ENCODE data around the gene ZDHHC4.
"Not testable (repeated sequence)": the region's sequence is repeated elsewhere in the genome, so short reads cannot be mapped to it uniquely, and the experiment has no call there.

ZDHHC4 gene

DNA sequence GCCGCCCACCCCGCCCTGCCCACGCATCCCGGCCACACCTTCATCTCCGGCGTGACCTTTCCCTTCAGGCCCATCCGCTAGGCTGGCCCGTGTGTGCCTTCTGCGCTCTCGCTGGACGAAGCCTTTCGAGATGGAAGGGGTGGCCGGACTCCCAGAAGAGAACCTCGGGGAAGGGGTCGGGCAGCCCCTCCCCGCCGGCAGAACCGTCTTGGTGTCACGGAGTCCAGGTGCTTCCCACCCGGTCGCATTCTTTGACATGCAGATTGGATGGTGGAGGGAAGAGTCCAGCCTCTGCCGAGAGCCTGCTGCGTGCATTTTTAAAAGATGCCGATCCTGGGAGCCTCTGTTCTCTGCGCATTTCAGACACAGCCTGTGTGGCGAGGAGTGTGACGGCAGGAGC lies 30.8 kb downstream of the ZDHHC4 start:
- no peak for DNase-seq

DNA sequence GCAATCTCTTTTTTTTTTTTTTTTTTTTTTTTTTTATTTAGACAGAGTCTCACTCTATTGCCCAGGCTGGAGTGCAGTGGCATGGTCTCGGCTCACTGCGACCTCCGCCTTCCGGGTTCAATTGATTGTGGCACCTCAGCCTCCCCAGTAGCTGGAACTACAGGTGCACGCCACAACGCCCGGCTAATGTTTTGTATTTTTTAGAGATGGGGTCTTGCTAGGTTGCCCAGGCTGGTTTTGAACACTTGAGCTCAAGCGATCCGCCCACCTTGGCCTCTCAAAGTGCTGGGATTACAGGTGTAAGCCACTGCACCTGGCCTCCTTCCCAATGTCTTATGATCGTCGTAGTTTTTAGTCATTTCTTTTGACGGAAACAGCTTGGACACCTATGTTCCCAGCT lies 31.5 kb downstream of the ZDHHC4 start:
- DNase-seq, result no peak

DNA sequence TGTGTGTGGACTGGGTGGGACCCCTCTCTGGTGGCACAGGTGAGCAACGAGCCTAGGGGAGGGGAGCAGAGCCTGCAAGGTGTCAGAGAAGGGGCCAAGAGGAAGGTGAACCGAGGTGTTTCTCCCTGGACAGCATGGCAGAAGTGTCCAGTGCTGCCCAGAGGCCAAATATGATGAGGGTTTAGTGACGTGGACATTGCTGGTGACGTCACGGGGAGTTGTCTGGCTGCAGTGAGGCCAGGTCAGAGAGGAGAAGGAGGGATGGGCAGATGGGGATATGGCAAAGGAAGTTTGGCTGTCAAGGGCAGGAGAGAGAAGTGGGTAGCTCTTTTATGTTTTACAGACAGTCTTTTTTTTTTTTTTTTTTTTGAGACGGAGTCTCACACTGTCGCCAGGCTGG lies 35.6 kb downstream of the ZDHHC4 start:
- no peak for DNase-seq

DNA sequence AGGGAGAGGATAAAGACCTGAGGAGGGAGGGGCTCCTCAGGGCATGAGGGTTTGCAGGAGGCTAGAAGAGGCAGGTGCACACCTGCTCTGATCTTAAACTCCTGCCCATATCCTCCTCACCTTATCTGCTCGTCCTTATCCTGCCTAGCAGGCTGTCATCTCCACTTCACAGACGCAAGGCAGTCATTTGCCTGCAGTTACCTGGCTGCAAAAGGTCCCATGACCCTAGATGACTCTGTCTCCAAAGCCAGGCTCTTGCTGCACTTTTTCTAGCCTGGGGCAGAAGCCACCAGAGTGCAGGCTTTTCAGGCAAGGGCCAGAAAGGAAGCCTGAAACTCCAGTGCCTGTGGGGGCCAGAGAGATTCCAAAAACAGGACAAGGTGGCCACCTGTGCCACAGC lies 36.5 kb downstream of the ZDHHC4 start:
- DNase-seq, result no peak

DNA sequence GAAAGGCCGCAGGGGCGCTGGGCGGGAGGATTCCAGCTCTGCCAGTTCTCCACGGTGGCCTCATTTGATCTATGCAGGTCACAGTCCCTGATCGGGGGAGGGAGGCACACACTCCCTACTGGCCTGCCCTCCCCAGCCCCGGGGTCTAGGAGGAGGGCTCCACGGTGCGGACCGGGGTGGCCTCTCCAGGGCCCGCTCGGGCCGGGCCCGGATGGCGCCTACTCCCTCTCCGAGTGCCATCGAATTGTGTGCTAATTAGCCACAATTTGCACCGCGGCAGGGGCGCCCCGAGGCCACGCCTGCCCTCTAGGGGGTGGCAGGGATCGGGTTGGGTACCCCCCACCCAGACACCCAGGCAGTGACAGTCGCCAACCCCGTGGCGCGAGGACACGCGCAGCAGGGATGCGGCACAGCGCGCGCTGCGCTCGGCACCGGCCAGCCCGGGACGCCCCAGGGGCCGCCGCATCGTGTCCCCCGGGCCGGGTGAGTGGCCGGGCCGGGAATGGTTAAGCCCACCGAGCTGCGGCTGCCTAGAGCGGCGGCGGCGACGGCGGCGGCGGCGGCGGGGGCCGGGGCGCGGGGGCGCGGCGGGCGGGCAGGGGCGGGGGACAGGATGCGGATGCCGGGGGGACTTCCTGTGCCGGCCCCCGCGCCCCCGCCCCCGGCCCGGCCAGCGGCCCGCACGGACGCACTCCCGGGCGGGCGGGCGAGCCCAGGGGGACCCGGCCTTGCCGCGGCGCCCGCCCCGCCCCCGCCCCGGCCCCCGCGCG lies 37.9 kb downstream of the ZDHHC4 start, which contains the start of gene ZNF853:
TSS of gene ZNF853 (plus strand) at position 658 of the 770 bp plus-strand sequence. CDS start 565 bp downstream, outside the sequence.
- no peak for DNase-seq

DNA sequence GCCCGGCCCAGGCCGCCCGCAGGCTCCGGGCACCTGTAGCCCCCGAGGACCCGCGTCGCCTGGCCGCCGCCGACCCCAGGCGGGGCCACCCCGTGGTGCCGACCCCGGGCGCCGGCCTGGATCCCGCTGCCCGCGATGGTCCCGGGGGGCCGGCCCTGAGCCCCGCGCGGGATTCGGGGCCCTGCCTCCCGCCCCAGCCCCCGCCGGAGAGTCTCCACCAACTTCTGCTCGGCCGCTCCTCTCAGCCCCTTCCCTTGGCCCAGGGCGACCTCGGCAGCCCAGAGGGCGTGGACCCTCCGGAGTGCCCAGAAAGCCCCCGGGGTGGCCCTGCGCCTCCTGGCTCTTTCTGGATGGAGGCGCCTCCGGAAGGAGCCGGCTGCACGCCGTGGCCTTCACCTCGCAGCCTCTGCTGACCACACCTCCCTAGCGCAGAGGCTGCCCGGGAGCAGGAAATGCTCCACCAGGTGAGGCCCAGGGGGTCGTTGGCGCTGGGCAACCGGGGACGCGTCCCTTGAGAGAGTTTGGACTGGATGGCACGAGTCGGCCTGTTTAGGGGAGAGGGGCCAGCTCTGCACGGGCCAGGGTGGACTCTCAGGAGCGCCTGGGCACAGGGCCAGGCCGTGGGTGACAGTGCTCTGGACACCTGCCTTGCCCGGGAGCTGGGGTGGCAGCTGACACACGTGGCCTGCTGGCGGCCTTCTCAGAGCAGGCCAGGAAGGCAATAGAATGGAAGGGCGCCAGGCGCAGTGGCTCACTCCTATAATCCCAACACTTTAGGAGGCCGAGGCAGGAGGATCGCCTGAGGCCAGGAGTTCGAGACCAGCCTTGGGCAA lies 38.7 kb downstream of the ZDHHC4 start:
- DNase-seq, result peak; percentile 38

DNA sequence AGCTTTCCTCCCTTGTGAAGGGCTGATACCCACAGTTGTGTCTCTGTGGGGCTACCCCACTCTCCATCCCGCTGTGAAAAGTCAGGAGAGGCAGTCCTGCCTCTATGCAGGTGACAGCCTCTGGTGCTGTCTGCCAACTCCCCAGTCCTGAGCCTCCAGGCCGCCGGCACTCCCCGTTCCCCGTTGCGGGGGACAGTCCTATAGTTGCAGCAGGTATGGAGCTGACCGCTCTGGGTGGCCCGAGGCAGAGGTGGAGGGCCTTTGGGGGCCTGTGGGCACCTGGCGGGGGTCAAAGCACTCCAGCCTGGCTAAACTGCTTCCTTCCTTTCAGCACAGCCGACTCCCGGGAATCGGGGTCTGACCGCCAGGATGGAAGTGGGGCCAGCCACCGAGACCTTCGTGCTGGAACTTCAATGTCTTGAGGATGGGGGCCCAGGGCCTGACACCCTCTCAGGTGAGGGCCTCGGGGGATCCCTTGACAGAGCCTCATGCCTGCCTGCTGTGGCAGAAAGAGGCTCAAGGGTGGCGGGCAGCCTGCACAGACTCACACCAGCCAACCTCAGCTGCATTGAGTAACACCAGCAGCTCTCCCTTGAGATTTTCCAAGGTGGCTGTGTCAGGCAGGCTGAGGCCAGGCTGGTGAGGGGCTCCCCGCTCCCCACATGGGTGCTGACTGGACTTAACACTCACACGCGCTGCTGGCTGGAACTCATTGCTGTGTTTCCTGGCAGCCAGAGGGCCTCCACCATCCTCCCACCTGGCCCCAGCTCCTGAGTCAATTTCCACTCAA lies 39.8 kb downstream of the ZDHHC4 start:
- DNase-seq, result no peak

DNA sequence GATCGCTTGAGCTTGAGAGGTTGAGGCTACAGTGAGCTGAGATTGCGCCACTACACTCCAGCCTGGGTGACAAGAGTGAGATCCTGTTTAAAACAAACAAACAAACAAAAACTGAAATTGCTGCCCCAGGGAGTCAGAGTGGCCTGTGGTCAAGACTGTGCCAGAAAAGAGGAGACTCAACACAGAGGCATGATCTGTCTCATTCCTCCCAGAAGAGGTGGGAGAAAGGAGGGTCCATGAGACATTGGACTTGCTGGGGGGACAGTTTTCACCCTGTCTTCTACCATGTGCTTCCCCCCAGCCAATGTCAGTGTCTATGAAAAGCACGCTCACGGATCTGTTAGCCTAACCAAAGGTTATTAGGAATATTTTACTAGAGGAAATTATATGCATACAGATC lies 41.4 kb downstream of the ZDHHC4 start:
- no peak for DNase-seq

DNA sequence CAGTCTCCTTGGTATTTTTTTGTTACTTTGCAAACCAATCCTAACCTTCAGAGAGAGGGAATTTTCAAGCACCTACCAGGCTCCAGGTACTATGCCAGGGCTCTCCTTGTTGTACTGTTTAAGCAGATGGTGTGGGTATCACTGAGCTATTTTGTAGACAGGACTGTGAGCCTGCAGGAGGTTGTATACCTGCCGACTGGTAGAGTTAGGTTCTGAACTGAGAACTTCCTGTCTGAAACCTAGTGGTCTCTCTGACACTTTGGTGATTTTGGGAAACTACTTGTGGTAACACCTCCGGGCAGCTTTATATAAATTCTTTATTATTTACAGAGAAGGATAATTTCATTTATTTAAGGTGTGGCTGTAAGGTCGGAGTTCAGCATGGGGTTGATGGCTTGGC lies 42.7 kb downstream of the ZDHHC4 start:
- no peak for DNase-seq

DNA sequence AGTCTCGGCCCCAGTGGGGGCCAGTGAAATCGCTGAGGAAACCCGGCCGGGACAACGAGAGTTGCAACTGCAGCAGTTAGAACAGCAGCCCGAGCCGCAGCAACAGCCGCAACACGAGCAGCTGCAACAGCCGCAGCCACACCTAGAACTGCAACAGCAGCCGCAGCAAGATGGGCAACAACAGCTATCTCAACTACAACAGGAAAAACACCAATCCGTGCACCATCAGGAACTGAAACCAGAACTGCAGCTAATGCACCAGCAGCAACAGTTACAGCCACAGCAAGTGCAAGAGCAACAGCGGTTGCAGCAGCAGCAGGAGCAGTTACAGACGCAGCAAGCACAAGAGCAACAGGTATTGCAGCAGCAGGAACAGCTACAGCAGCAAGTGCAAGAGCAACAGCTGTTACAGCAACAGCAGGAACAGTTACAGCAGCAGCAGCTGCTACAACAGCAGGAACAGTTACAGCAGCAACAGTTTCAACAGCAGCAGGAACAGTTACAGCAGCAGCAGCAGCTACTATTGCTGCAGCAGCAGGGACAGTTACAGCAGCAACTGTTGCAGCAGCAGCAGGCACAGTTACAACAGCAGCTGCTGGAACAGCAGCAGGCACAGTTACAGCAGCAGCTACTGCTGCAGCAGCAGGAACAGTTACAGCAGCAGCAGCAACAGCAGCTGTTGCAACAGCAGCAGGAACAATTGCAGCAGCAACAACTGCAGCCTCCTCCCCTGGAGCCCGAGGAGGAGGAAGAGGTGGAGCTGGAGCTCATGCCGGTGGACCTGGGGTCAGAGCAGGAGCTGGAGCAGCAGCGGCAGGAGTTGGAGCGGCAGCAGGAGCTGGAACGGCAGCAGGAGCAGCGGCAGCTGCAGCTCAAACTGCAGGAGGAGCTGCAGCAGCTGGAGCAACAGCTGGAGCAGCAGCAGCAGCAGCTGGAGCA lies 44.2 kb downstream of the ZDHHC4 start:
- no peak for DNase-seq

DNA sequence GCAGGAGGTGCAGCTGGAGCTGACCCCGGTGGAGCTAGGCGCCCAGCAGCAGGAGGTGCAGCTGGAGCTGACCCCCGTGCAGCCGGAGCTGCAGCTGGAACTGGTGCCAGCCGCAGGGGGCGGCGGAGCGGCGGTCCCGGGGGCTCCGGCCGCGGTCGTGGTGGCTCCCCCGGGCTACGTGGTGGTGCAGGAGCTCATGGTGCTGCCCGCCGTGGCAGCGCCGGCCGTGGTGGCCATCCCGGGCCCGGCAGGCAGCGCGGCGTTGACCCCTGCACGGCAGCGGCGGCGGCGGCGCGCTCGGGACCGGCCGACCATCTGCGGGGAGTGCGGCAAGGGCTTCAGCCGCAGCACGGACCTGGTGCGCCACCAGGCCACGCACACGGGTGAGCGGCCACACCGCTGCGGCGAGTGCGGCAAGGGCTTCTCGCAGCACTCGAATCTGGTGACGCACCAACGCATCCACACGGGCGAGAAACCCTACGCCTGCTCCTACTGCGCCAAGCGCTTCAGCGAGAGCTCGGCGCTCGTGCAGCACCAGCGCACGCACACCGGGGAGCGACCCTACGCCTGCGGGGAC lies 45.0 kb downstream of the ZDHHC4 start:
- DNase-seq, result no peak

DNA sequence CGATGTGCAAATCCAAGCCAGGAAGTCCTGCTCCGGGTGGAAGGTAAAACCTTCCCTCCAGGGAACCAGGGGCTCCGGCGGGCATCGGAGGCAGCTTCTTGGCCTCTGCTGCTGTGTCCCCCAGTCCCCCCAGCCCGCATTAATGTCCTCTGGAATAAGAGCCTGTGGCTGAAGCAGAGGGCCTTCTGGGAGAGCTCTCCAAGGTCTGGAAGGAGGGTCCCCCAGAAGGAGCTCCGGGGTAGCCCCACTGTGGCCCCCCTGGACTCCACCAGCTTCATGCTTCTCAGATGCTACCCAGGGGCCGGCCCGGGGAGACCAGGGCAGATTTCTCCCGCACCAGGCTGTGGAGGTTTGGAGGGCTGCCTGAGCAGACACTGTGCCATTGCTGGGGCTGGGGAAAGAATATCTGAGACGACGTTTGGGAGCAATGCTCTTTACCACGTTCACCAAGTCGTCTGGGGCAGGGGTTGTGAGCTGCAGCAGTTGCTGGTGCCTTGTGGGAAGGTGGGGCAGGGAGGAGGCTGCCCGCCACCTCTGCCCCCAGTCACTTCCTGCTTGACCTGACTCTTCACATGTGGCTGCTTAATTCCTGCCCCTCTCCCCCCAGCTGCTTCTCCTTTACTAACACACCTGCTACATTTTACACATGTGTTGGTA lies 46.5 kb downstream of the ZDHHC4 start:
- no peak for DNase-seq

DNA sequence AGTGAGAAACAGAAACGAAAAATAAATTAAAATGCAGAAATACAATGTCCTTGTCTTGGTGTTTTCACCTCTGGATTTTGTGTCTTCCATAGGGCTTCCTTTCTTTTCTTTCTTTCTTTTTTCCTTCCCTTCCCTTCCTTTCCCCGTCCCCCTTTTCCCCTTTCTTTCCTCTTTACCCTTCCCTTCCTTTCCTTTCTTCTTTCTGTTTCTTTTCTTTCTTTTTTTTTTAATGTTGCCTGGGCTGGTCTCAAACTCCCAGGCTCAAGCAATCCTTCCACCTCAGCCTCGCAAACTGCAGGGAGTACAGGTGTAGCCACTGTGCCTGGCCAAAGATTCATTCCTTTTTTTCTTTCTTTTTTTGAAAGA lies 47.0 kb downstream of the ZDHHC4 start:
- DNase-seq, result no peak

DNA sequence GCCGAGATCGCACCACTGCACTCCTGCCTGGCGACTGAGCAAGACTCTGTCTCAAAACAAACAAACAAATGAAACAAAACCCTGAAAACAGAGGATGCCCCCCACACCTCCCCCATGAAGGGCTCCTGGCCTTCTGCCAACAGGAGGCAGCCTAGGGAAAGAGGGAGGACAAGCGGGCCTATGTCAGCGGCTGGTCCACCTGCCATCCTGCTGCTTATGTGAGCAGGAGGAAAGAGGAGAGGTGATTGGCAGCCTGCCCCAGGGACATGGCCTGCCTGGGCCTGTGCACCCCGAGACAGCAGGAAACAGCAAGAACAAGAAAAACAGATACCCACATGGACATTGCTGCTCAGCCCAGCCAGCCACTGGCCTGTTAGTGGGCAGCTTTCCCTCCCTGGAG lies 50.8 kb downstream of the ZDHHC4 start:
- peak; percentile 33 for DNase-seq

DNA sequence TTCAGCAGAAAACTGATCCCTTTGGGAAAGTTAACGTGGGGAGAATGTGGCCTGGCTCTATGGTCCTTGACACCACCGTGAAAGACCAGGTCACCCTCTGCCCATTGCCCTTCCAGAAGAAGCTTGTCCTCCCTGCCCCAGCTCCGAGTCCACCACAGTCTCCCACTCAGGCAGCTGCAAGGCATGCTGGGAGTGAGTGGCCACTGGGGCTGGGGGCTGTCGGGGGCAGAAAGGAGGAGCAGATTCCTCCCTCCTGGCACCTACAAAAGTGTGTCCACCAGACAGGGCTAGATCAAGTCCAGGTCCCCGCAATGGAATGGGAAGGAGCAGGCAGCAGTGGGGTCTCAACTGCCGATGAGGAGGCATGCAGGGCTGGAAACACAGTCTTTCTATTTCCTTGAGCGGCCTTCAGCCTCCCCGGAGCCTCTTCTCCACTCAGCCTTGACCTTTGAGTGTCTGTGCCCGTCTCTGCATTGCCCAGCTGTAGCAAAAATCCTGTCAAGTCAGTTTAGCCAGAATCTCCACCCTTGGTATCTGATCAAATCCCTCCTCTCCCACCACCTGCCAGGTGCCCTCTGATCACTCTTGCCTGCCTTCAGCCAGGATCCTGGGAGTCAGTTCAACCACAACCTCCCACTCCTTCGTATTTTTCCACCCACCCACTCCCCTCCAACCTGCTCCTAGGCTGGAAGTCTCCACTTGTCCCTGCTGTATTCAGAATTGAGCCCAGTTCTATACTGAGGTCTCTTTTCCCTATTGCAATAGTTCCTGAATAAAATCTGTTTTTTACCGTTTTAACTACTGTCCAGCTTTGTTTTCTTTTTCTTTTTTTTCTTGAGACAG lies 53.0 kb downstream of the ZDHHC4 start:
- DNase-seq, result no peak

DNA sequence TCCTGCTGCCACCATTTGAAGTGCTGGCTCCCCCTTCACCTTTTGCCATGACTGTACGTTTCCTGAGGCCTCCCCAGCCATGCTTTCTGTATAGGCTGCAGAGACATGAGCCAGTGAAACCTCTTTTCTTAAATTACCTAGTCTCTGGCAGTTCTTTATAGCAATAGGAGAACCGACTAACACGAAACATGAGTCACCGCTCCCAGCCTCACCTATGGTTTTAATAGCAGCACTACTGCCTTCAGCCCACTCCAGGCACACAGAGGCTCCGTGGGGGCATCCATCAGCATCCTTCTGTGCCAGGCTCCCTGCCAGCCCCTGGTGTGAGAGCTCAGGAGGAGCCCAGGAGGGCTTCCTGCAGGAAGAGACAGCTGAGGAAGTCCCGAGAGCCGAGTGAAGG lies 54.4 kb downstream of the ZDHHC4 start:
- DNase-seq, result no peak

DNA sequence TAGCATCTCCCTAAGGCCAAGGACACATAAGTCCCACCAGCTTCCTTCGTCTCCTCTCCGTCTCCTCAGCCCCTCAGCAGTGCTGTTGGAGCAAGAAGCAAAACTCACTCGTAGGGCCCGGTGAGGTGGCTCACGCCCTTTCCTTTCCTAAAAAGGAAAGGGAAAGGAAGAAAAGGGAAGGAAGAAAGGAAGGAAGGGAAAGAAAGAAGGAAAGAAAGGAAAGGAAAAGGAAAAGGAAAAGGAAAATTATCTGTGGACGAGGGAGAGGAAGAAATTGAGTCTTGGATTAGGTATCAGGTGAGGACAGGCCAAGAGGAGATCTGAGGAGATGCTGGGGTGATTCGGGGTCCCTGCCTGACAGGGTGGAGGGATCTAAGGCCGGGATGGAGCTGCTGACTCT lies 56.8 kb downstream of the ZDHHC4 start:
- DNase-seq, result no peak

DNA sequence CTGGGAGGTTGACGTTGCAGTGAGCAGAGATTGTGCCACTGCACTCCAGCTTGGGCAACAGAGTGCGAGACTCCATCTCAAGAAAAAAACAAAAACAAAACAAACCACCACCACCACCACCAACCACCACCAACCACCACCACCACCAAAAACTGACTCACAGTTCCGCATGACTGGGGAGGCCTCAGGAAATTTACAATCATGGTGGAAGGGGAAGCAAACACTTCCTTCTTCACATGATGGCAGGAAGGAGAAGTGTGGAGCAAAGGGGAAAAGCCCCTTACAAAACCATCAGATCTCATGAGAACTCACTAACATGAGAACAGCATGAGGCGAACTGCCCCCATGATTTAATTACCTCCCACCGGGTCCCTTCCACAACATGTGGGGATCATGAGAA lies 57.7 kb downstream of the ZDHHC4 start:
- not testable (repeated sequence) for DNase-seq

DNA sequence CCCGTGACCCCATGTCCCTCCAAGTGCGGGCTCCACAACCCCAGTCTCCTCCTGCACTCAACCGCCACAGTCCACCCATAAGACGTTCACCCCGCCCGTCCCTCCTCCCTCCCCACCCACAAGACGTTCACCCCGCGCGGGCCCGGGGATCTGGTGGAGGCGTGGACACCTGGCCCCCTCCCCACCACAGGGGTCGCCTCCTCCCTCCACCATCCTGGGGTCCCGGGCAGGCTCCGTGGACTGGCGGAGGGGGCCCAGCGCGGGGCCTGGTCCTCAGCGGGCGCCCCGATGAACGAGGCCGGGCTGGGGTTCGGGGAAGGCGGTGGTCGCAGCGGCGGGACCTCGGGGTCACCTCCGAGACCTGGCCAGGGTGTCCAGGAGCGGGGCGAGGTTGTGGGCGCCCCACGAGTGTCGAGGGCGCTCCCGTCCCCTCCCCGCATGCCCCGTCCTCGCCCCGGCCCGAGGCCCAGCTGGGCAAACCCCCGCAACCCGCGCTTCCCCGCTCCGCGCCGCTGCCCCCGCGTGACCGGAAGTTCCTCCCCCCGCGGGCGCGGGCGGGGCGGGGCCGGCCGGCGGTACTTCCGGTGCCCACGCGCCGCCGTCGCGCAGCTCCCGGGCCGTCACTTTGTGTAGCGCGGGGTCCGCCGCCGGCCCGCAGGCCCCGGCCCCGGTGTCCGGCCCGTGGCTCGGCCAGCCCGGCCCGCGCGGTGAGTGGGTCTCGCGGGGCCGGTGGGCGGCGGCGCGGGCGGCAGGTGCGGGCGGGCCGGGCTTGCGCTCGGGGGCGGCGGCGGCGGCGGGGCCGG lies 59.7 kb downstream of the ZDHHC4 start, which contains the start of gene ZNF316:
TSS of gene ZNF316 (plus strand) at position 578 of the 803 bp plus-strand sequence. CDS start 5,092 bp downstream, outside the sequence.
- DNase-seq, result no peak

All from DMS153 (cell line).